ENCODE results near the gene MPP1.

Gene MPP1

DNA sequence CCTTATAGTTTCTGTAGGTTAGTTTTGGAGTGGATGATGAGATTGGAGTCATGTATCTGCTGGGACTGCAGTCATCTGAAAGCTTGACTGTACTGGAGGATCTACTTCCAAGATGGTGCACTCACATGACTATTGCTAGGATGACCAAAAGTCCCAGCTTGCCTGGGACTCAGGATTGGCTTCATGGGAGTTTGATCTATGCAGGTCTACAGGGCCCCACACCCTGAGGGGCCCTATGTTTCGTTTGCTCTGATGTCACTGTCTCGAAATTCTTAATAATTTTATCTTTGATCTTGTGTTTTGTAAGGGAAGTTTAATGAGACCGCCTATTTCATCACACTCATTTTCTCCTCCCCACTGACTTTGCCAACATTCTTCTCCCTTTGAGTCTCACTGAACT, 29.3 kb upstream of the MPP1 start, which contains the start of gene SMIM9:
Gene SMIM9 (minus strand): TSS at position 101 of the 400 bp plus-strand sequence. CDS start 3,806 bp downstream, outside the sequence.
- Histone ChIP-seq H3K27me3 (ENCODE audit: insufficient read depth, low read depth) (no peaks in the 10 kb centered on the region), H3K4me1 (ENCODE audit: low read depth, poor library complexity, severe bottlenecking) (no peaks in the 10 kb centered on the region), H3K4me3 (IDR thresholded peaks at IDR 0.05; ENCODE audit: insufficient read depth, low read depth, low read length) (no peak within 1 kb of the TSS), H3K27ac (no peak within 1 kb of the TSS), H3K79me2 (ENCODE audit: insufficient read depth, low read depth) (no peaks in the 10 kb centered on the region), H3K9ac (no peak within 1 kb of the TSS), H3K36me3 (ENCODE audit: insufficient read depth) (no peaks in the 10 kb centered on the region), H3K4me2 (no peak within 1 kb of the TSS), H2AFZ (ENCODE audit: low read depth) (no peak within 1 kb of the TSS), H4K20me1 (ENCODE audit: insufficient read depth) (no peaks in the 10 kb centered on the region)
- TF ChIP-seq, protein P1, sequence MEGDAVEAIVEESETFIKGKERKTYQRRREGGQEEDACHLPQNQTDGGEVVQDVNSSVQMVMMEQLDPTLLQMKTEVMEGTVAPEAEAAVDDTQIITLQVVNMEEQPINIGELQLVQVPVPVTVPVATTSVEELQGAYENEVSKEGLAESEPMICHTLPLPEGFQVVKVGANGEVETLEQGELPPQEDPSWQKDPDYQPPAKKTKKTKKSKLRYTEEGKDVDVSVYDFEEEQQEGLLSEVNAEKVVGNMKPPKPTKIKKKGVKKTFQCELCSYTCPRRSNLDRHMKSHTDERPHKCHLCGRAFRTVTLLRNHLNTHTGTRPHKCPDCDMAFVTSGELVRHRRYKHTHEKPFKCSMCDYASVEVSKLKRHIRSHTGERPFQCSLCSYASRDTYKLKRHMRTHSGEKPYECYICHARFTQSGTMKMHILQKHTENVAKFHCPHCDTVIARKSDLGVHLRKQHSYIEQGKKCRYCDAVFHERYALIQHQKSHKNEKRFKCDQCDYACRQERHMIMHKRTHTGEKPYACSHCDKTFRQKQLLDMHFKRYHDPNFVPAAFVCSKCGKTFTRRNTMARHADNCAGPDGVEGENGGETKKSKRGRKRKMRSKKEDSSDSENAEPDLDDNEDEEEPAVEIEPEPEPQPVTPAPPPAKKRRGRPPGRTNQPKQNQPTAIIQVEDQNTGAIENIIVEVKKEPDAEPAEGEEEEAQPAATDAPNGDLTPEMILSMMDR (conservative IDR thresholded peaks at IDR 0.05; ENCODE audit: low read depth, low read length), result no peak

DNA sequence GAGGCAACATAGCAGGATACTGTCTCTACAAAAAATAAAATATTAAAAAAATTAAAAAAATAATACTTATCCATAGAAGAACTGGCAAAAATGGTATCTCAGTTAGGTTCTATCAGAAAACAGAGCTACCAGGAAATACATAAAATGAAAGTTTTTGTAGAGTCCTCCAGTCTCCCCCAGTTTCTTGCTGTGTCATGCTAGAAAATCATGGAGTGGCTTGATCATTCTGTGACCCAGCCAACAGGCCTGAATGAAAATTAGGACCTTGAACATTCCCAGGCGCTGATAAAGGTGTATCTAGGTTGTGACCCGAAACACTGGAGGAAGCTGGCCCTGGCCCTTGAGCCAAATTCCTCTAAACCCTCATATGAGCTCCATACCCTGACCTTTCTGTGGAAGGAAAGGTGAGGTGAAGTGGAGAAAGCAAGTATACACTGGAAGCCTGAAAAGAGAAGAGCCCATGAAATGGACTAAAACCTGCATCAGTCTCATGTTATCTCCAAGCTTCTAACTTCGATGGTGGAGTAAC, 28.5 kb upstream of the MPP1 start:
- no peak overlapping the region for H3K9ac ChIP-seq
- no peaks in the 10 kb centered on the region for H4K20me1 ChIP-seq (ENCODE audit: insufficient read depth)
- no peaks in the 10 kb centered on the region for H3K36me3 ChIP-seq (ENCODE audit: insufficient read depth)
- no peaks in the 10 kb centered on the region for H3K79me2 ChIP-seq (ENCODE audit: insufficient read depth, low read depth)
- no peak overlapping the region for H3K4me2 ChIP-seq
- H3K4me3 ChIP-seq (IDR thresholded peaks at IDR 0.05; ENCODE audit: insufficient read depth, low read depth, low read length), result no peak overlapping the region
- TF ChIP-seq, protein P1 (conservative IDR thresholded peaks at IDR 0.05; ENCODE audit: low read depth, low read length), result no peak
- no peak overlapping the region for H2AFZ ChIP-seq (ENCODE audit: low read depth)
- H3K27ac ChIP-seq, result no peak overlapping the region
- no peaks in the 10 kb centered on the region for H3K4me1 ChIP-seq (ENCODE audit: low read depth, poor library complexity, severe bottlenecking)
- no peaks in the 10 kb centered on the region for H3K27me3 ChIP-seq (ENCODE audit: insufficient read depth, low read depth)

DNA sequence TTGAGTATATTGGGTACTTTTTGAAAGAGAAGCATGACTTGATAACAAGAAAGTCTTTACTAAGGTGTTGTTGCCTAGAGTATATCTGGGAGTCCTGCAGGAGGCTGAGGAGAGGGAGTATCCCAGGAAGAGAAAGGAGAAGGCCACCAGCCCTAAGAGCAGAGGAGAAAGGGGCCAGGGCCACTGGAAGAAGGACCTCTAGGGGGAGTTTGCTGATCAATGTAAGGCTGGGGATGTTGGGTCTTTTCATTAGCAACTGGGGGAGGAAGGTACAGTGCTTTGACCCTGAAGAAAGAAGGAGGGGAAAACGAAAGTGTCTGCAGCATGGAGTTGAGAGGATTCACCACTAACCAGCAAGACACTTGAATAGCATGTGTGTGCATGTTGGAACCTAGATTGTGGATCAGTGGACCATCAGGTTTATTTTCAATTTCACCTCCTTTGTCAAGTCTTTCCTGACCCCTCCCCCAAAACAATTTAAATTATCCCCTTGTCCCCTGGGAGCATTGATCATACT, 24.7 kb upstream of the MPP1 start:
- H4K20me1 ChIP-seq (ENCODE audit: insufficient read depth), result no peaks in the 10 kb centered on the region
- no peak overlapping the region for H3K4me3 ChIP-seq (IDR thresholded peaks at IDR 0.05; ENCODE audit: insufficient read depth, low read depth, low read length)
- H3K4me2 ChIP-seq, result no peak overlapping the region
- TF ChIP-seq, protein P1 (conservative IDR thresholded peaks at IDR 0.05; ENCODE audit: low read depth, low read length), result no peak
- no peaks in the 10 kb centered on the region for H3K27me3 ChIP-seq (ENCODE audit: insufficient read depth, low read depth)
- H3K4me1 ChIP-seq (ENCODE audit: low read depth, poor library complexity, severe bottlenecking), result peaks cover 6% of the 10 kb centered on the region
- no peak overlapping the region for H3K27ac ChIP-seq
- no peaks in the 10 kb centered on the region for H3K79me2 ChIP-seq (ENCODE audit: insufficient read depth, low read depth)
- no peak overlapping the region for H2AFZ ChIP-seq (ENCODE audit: low read depth)
- H3K9ac ChIP-seq, result no peak overlapping the region
- H3K36me3 ChIP-seq (ENCODE audit: insufficient read depth), result no peaks in the 10 kb centered on the region

DNA sequence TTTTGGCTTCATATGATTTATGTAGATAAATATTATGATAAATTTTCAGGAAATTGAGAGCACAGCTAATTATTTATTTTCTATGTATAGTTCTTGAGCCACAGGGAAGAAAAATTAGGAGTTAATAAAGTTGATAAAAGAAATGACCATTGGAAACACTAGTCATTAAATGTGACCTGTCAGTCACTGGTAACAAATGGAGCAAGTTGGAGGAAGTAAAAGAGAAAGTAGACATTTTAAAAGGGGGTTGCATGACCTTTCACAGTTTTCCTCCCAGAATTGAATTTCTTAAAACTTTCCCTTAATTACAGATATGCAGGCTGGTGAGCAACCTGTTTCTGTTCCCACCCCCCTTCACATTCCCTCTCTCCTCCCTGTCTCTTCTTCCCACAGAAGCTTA, 23.8 kb upstream of the MPP1 start:
- Histone ChIP-seq H2AFZ (ENCODE audit: low read depth) (no peak overlapping the region), H3K27me3 (ENCODE audit: insufficient read depth, low read depth) (no peaks in the 10 kb centered on the region), H3K36me3 (ENCODE audit: insufficient read depth) (no peaks in the 10 kb centered on the region), H3K4me1 (ENCODE audit: low read depth, poor library complexity, severe bottlenecking) (peaks cover 6% of the 10 kb centered on the region), H3K79me2 (ENCODE audit: insufficient read depth, low read depth) (no peaks in the 10 kb centered on the region), H3K27ac (no peak overlapping the region), H3K4me3 (IDR thresholded peaks at IDR 0.05; ENCODE audit: insufficient read depth, low read depth, low read length) (no peak overlapping the region), H4K20me1 (ENCODE audit: insufficient read depth) (no peaks in the 10 kb centered on the region), H3K9ac (no peak overlapping the region), H3K4me2 (no peak overlapping the region)
- TF ChIP-seq, protein P1 (conservative IDR thresholded peaks at IDR 0.05; ENCODE audit: low read depth, low read length), result no peak
